HUDEP-2 (cell line): ENCODE measurements around the gene ZAP70.

ENCODE experiments used
- DNase-seq, 76 experiments: peaks; one replicate each; lab custom pipeline; 2025; ENCODE audit not compliant: unreplicated experiment in 76 of 76; lab: John Stamatoyannopoulos, UW

The ZAP70 gene

GRCh38 chr2:97732436-97733340 is 19.3 kb downstream of the ZAP70 start:
- no peak for DNase-seq

- DNase-seq, result no peak
Measured at GRCh38 chr2:97733341-97734035, 20.1 kb downstream of the ZAP70 start.

DNA sequence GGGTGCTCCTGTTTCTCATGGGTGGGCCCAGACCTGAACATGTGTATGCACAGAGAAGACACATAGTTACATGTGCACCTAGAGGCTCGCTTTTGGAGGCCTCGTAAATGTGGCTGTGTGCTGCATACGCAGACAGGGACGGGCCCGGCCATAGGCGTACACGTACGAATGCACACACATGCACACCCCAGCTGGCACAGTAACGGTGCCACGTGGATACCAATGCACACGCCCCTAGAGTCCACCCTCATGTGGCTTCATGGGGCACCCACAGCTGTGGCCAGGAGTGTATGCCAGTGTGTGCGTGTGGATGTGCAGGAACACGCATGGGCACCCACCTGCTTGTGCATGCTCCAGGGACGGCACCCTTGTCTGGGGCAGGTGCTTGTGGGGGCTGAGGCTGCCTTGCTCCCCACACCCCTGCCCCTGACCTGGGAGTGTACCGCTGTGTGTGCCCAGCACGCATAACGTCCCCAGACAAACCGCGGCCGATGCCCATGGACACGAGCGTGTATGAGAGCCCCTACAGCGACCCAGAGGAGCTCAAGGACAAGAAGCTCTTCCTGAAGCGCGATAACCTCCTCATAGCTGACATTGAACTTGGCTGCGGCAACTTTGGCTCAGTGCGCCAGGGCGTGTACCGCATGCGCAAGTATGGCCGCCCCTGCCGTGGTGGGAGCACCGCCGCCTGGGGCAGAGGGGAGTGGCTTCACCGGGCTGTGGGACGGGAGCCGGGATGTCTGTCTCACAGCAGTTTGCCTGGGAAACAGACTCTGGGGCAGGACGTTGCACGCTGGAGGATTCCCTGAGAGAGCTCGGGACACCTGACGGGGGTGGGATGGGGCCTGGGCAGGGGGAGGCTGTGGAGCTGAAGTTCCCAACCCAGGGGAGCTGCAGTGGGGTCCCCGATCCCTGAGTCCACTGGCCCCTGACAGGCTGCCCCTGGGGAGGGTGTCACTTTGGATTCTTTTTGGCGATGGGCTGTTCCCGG is 21.0 kb downstream of the ZAP70 start:
- DNase-seq, result no peak

- DNase-seq, result no peak
Measured at GRCh38 chr2:97735161-97735561, 21.8 kb downstream of the ZAP70 start.

GRCh38 chr2:97736185-97736584 is 22.8 kb downstream of the ZAP70 start:
- no peak for DNase-seq

DNA sequence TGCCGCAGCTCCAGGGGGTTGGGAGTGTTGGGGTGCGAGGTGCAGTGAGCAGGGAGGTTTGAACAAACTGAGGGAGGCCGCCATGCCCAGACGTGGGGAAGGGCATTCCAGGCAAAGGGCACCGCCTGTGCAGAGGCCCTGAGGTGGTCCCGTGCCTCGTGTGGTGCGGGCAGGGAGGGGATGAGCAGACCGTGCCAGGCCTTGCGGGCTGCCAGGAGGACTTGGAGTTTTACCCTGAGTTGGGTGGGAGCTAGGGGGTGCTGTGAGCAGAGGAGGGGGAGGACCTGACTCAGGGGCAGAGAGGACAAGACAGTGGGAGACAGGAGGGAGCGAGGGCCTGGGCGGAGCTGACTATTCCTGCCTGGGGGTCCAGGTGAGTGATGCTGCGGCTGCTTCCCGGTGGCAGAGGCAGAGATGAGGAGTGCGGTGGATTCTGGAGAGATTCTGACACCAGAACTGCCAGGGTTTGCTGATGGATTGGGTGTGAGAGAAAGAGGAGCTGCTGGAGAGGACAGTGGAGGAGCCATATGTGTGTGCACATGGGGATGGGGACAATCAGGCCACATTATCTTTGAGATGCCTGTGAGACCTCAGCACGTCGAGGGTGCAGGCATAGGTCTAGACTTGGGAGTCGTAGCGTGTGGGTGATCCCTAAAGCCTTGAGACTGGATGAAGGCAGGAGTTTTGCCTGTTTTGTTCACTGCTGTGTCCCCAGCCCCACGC is 23.4 kb downstream of the ZAP70 start:
- no peak for DNase-seq

- no peak for DNase-seq
Measured at GRCh38 chr2:97737421-97738178, 24.2 kb downstream of the ZAP70 start.

- DNase-seq, result no peak
Measured at GRCh38 chr2:97738179-97739019, 25.0 kb downstream of the ZAP70 start.

DNA sequence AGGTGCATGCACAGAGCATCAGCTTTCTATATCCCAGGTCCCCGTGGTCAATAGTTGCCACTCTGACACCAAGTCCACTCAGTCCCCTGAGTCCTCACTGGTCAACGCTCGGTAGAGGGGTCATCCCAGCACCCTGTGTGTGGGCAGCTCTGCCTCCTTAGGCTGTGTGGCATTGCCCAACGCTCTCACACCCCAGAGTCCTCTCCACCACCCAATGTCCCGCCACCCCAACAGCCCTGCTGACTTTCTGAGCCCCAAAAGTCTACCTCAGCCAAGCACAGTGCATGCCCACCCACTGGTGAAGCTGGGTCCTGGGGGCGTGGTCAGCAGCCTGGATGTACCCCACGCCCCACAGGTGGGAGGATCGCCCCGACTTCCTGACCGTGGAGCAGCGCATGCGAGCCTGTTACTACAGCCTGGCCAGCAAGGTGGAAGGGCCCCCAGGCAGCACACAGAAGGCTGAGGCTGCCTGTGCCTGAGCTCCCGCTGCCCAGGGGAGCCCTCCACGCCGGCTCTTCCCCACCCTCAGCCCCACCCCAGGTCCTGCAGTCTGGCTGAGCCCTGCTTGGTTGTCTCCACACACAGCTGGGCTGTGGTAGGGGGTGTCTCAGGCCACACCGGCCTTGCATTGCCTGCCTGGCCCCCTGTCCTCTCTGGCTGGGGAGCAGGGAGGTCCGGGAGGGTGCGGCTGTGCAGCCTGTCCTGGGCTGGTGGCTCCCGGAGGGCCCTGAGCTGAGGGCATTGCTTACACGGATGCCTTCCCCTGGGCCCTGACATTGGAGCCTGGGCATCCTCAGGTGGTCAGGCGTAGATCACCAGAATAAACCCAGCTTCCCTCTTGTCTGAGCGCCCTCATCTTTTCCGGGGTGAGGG is 25.9 kb downstream of the ZAP70 start:
- no peak for DNase-seq

GRCh38 chr2:97739893-97740245 is 26.5 kb downstream of the ZAP70 start:
- DNase-seq, result no peak

- DNase-seq, result peak in 44 of 76 experiments; percentile 3 to 65 (median 32)
Measured at GRCh38 chr2:97740590-97741182, 27.3 kb downstream of the ZAP70 start.

GRCh38 chr2:97741251-97741650 is 27.9 kb downstream of the ZAP70 start:
- DNase-seq, result no peak

- no peak for DNase-seq
Measured at GRCh38 chr2:97741686-97742085, 28.3 kb downstream of the ZAP70 start.

GRCh38 chr2:97742381-97742847 is 29.0 kb downstream of the ZAP70 start:
- no peak for DNase-seq

DNA sequence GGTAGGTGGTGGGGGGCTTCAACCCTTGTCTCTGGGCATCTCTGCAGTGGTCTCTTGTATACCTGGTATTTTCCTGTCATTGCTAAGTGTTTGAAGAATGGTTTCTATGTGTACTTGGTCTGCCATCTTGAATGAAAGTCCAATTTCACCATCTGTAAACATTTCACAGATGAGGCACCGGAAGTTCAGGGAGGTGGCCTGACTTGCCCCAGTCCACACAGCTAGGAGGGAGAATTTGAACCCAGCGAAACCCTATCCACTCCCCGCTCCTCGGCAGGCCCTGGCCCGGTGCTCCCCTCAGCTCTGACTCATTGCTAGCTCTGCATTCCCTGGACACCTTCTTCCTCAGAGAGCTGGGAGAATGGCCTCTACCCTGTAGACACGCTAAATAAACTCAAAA is 30.5 kb downstream of the ZAP70 start:
- DNase-seq, result no peak

DNA sequence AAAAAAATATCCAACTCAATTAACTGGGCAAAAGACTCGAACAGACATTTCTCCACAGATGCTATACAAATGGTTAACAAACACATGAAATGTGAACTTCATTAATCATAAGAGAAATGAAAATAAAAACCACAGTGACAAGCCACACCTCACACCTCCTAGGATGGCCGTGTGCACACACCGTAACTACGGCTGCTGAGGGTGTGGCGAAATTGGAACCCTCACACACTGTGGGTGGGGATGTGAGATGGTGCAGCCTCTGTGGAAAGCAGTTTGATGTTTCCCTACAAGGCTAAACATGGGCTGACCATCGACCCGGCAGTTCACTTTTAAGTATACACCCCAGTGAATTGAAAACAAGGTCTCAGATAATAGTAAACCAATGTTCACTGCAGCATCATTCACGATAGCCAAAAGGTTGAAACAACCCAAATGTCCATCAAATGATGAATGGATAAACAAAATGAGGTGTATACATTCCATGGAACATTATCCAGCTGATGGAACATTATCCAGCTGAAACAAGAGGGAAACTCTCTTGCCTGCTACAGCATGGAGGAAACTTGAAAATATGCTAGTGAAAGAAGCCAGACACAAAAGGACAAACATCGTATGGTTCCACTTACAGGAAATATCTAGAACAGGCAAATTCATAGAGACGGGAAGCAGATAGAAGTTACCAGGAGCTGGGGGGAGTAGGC is 32.2 kb downstream of the ZAP70 start:
- no peak for DNase-seq

DNA sequence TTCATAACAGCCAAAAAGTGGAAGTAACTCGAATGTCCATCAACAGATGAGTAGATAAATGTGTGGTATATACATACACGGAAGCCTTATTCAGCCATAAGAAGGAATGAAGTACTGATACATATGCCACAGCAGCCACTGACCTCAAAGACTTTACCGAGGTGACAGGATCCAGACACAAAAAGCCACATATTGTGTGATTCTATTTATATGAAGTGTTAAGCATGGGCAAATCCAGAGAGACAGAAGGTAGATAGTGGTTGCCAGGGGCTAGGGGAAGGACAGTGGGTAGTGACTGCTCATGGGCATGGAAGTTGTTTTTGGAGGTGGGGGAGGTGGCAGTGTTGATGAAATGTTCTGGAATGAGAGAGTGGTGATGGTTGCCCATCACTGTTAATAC is 33.9 kb downstream of the ZAP70 start:
- no peak for DNase-seq
